ENCODE results near the gene HSPG2.

Gene HSPG2

GRCh38 chr1:21888500-21888899 lies 48.6 kb downstream of the HSPG2 start:
- DNase-seq (ENCODE audit: low spot score) (no peak), ATAC-seq (ENCODE audit: low read depth) (no peak)
- no peak for TF ChIP-seq CTCF (IDR thresholded peaks at IDR 0.05; ENCODE audit: poor library complexity, severe bottlenecking)
- Histone ChIP-seq H3K4me1 (ENCODE audit: insufficient read depth, poor library complexity, severe bottlenecking) (no peaks in the 10 kb centered on the region), H3K27ac (ENCODE audit: poor library complexity, severe bottlenecking) (no peak overlapping the region), H3K4me3 (ENCODE audit: severe bottlenecking) (no peak overlapping the region), H3K9me3 (ENCODE audit: severe bottlenecking) (no peaks in the 10 kb centered on the region), H3K27me3 (ENCODE audit: insufficient read depth, poor library complexity, severe bottlenecking) (no peaks in the 10 kb centered on the region), H3K36me3 (ENCODE audit: low read depth) (peaks cover 8% of the 10 kb centered on the region; the same call in 1 of the 2 replicates)

DNA sequence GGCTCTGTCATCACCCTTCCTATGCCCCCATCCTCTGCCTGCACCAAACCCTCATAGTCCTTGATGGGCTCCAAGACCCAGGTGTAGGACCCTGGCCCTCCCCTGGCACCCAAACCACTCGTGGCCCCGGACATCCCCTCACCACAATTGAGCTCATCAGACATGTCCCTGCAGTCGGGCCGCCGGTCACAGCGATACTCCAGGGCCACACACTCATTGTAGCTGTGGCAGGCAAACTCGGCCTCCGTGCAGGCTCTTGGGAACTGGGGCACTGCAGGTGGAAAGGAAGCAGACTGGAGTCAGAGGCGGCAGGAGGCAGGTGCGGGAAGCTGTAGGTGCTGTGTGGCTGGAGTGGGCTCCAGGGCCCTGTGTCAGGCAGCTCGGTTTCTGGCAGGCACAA lies 49.3 kb downstream of the HSPG2 start:
- no peaks in the 10 kb centered on the region for H3K27me3 ChIP-seq (ENCODE audit: insufficient read depth, poor library complexity, severe bottlenecking)
- peaks cover 8% of the 10 kb centered on the region; the same call in 1 of the 2 replicates for H3K36me3 ChIP-seq (ENCODE audit: low read depth)
- no peaks in the 10 kb centered on the region for H3K9me3 ChIP-seq (ENCODE audit: severe bottlenecking)
- ATAC-seq (ENCODE audit: low read depth), result no peak
- H3K4me3 ChIP-seq (ENCODE audit: severe bottlenecking), result no peak overlapping the region
- TF ChIP-seq CTCF (IDR thresholded peaks at IDR 0.05; ENCODE audit: poor library complexity, severe bottlenecking), result no peak
- H3K4me1 ChIP-seq (ENCODE audit: insufficient read depth, poor library complexity, severe bottlenecking), result no peaks in the 10 kb centered on the region
- no peak for DNase-seq (ENCODE audit: low spot score)
- no peak overlapping the region for H3K27ac ChIP-seq (ENCODE audit: poor library complexity, severe bottlenecking)

- DNase-seq (ENCODE audit: low spot score), result no peak
- H3K4me3 ChIP-seq (ENCODE audit: severe bottlenecking), result no peak overlapping the region
- ATAC-seq (ENCODE audit: low read depth), result no peak
- H3K9me3 ChIP-seq (ENCODE audit: severe bottlenecking), result no peaks in the 10 kb centered on the region
- no peak for TF ChIP-seq CTCF (IDR thresholded peaks at IDR 0.05; ENCODE audit: poor library complexity, severe bottlenecking)
- no peak overlapping the region for H3K27ac ChIP-seq (ENCODE audit: poor library complexity, severe bottlenecking)
- H3K27me3 ChIP-seq (ENCODE audit: insufficient read depth, poor library complexity, severe bottlenecking), result no peaks in the 10 kb centered on the region
- no peaks in the 10 kb centered on the region for H3K4me1 ChIP-seq (ENCODE audit: insufficient read depth, poor library complexity, severe bottlenecking)
- H3K36me3 ChIP-seq (ENCODE audit: low read depth), result peaks cover 8% of the 10 kb centered on the region; the same call in 1 of the 2 replicates
Measured at GRCh38 chr1:21887216-21887736, 49.8 kb downstream of the HSPG2 start.

GRCh38 chr1:21886486-21887215 lies 50.5 kb downstream of the HSPG2 start:
- Histone ChIP-seq H3K4me1 (ENCODE audit: insufficient read depth, poor library complexity, severe bottlenecking) (no peaks in the 10 kb centered on the region), H3K4me3 (ENCODE audit: severe bottlenecking) (no peak overlapping the region), H3K27ac (ENCODE audit: poor library complexity, severe bottlenecking) (no peak overlapping the region), H3K27me3 (ENCODE audit: insufficient read depth, poor library complexity, severe bottlenecking) (no peaks in the 10 kb centered on the region), H3K36me3 (ENCODE audit: low read depth) (peaks cover 8% of the 10 kb centered on the region; the same call in 1 of the 2 replicates), H3K9me3 (ENCODE audit: severe bottlenecking) (no peaks in the 10 kb centered on the region)
- ATAC-seq (ENCODE audit: low read depth), result no peak
- DNase-seq (ENCODE audit: low spot score), result no peak
- TF ChIP-seq CTCF (IDR thresholded peaks at IDR 0.05; ENCODE audit: poor library complexity, severe bottlenecking), result no peak
